NCI-H1436 (cell line): Measurements from ENCODE around the gene RPS27L.
"Not testable (repeated sequence)": the region's sequence is repeated elsewhere in the genome, so short reads cannot be mapped to it uniquely, and the experiment has no call there.

Experiments
- DNase-seq: peaks from one replicate; lab custom pipeline; 2025; lab: John Stamatoyannopoulos, UW

Gene RPS27L

GRCh38 chr15:63098901-63099300 is 58.4 kb downstream of the RPS27L start:
- not testable (repeated sequence) for DNase-seq
